ENCODE data around the gene CPEB3.
"Not testable (repeated sequence)": the region's sequence is repeated elsewhere in the genome, so short reads cannot be mapped to it uniquely, and the experiment has no call there.

CPEB3 gene

DNA sequence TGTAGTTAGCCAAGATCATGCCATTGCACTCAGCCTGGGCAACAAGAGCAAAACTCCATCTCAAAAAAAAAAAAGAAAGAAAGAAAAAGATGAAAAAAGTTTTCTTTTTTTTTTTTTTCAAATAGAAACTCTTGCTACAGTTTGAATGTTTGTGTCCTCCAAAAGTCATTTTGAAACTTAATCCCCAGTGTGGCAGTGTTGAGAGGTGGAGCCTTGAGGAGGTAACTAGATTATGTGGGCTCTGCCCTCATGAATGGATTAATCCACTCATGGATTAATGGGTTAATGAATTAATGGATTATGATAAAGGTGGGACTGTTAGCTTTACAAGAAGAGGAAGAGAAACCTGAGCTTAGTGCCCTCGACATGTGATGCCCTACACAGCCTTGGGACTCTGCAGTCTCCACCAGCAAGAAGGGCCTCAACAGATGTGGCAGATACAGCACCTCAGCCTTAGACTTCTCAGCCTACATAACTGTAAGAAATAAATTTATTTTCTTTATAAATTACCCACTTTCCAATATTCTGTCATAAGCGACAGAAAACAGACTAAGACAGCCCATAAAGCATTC is 25.1 kb downstream of the CPEB3 start:
- DNase-seq: no peak

DNA sequence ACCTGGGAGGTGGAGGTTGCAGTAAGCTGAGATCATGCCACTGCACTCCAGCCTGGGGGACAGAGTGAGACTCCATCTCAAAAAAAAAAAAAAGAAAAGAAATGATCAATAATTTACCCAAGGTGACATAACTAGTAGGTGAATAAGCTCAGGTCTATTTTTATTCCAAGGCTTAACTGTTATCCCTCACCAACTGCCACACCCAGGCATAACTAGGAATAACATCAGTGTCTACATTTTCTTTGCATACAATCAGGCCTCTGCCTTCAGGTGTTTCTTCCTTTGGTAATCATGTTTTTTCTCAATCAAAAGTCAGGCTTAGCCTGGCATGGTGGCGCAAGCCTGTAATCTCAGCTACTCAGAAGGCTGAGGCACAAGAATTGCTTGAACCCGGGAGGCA is 26.6 kb downstream of the CPEB3 start:
- no peak for DNase-seq

DNA sequence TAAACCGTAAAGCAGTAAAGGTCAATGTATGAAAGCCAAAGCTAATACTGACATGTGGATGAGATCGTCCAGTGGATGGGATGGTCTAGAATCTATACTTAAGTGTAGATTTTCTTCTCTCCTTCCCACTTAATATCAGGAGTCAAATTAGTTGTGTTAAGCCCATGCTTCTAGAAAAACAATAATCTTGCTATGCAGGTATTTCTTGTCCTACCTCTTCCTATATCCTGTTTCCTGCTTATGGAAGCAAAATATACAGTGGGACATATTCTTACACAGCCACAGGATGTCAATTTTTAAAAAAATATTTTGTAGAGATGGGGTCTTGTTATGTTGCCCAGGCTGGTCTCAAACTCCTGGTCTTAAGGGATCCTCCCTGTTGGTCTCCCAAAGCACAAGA is 27.5 kb downstream of the CPEB3 start:
- no peak for DNase-seq

DNA sequence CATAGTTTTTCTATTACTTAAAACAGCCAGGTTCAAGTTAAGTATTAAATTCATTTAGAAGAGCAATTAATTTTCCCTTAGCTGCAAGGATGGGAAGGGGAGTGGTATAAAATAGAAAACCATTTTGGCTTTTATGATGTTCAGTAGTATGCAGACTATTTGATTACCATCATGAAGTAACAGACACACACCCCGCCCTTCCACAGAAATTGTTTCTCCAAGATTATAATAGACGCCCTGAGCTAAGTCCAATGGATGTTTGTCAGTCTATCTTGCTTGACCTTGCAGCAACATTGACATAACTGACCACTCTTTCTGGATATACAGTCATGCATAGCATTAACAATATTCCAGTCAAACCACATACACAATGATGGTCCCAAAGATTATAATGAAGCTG is 42.3 kb downstream of the CPEB3 start:
- DNase-seq: no peak

DNA sequence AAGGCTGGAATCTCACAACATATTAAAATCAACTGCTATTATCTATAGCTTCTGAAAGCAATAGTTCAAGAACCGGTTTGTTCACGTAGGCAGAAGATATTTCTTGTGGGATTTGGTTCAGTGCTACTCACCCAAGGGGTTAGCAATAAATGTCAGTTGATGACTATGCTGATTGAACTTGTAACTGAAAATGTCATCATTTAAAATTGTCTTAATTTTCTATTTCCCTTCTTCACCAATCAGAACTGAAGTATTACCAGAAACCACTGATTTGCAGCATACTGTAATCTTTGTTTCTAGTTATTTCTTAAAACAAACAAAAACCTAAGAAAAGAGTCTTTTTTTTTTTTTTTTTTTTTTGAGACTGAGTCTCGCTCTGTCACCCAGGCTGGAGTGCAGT is 46.1 kb downstream of the CPEB3 start:
- no peak for DNase-seq

DNA sequence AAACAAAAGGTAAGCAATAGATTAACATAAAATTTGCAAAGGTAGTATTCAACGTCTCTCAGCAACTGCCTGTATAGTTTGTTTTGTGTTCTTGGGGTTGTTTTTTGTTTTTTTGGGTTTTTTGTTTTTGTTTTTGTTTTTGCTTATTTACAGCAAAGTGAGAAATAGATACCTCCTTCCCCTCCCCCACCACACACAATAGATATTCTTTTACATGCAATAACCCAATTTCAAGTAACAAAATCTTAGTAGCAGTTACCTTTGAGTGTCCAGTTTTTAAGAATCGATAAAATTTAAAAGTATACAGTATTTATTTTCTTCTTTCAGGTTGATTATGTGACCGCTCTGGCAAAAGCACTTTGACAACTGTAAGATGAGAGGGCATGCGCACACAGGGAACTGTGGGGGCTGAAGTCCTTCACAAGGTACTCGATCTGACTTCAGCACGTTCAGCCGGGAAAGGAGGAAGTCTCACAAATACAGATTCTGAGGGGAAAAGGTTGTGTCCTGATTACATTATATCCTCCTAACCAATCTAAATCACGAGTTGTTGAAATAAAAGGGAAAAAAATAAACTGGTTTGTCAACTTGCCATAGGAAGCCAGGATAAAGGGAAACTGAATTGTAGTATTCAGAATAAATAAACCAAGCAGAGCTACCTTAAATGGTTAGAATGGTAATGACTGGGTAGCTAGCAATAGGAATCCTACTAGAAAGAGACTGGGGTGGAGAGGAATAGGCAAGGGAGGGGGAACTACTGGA is 47.8 kb downstream of the CPEB3 start:
- DNase-seq: peak; percentile 83

DNA sequence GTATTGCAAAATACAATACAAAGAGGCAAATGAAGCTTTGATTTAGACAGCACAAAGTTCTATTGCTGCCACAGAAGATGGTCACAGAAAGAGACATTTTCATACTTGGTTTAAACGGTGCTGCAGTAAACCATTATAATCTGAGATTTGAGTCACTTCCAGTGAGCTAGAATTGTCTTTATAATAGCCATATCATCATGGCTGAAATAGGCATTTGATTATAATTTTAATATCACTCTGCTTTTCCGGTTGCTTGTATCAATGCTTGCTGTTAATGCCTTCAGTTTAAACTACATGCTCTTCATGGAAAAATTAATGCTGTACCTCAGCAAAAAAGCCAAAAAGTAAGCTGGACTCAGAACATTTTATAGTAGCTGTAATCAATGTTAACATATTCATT is 48.5 kb downstream of the CPEB3 start:
- no peak for DNase-seq

DNA sequence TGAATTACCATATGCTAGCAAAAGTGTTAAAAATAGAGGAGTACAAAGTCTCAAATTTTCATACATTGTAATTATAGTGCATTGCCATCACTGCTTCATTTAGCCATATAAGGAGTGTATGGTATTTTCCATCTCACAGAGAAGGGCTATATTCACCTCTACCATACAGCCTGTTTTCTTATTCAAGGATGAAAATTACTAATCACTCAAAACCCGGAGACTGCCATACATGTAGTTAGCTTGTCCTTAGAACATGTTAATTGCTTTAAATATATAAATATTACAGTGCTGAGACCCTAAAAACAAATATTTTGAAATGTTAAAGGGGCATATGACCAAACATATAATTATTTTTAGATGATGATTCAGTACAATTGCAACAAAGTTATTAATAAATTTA is 49.4 kb downstream of the CPEB3 start:
- DNase-seq: no peak

DNA sequence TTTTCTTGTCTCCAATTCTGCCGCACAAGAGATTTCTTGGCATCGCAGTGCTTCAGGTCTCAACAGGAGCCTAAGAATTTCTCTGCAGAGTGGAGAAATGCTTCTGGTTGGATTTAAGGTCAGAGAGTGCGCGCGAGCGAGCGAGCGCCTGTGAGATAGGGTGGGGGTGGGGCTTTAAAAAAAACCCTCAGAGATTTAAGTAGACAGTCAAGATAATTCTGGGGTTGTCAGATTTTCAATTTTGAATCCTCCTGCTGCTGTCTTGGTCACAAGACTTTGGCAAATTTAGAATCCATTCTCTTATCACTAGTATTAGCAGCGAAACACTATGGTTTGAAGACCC is 49.7 kb downstream of the CPEB3 start:
- DNase-seq: no peak

DNA sequence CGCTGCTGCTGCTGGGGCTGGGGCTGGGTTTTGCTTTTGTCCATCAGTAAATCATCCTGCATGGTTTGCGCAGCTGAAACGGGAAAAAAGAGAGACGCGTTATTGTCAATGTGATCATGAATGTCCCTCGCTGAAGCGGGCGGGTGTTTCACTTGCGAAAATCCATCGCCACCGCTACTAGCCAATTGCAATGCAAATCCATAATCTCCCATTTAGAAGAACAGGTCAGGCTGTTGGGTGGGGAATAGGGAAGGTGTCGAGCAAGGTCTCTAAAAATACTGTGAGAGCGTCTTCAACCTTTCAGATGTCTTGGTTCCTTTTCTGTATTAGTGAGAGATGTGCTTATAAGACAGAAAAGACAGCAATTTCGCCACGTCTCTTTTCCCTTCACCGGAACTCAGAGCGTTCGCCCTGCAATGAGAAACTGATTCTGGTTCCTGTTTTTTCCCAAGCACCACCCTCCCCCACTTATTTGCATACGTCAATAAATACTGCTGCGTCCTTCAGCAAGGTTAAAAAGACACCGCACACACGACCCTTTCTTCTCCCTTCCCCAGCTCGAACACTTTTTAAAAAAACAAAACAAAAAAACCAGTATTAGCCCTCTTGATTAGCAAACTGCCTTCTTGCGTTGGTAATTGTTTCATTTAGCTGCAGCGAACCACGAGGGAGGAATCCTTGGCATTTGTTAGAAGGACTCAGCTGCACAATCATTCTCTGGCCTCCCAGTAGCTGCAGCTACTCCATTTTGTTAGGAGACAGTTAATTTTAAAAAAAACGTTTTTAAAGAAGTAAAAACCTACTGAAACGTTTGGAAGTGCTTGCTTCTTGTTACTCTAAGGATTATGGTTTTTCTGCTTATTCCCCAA is 50.4 kb downstream of the CPEB3 start:
- DNase-seq: peak; percentile 67

DNA sequence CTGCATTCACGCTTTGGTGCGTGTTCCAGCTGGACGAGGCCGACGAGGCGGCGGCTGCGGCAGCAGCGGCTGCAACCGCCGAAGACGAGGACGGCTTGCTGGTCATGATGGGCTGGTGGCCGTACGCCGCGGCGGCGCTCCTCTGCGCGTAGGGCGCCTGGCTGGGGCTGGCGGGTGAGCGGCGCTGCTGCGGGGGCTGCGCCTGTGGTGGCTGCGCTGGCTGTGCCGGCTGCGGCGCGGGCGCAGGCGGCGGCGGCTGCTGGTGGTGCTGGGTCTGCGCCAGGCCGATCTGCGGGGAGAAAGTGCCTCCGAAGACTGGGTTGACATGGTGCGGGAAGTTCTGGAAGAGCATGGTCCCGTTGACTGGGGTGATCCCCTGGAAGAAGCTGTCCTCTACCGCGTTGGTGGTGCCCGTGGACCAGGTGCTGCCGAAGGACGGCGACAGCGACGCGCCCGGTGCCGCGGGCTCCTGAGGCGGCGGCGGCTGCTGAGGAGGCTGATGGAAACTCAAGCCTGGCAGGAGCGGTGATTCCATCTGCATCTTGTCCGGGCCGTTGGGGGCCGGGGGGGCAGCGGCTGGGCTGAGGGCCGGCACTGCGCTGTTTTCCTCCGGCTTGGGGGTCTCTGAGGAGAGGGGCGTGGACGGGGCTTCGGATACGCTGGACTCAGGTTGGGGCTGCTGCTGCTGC is 51.1 kb downstream of the CPEB3 start:
- no peak for DNase-seq

DNA sequence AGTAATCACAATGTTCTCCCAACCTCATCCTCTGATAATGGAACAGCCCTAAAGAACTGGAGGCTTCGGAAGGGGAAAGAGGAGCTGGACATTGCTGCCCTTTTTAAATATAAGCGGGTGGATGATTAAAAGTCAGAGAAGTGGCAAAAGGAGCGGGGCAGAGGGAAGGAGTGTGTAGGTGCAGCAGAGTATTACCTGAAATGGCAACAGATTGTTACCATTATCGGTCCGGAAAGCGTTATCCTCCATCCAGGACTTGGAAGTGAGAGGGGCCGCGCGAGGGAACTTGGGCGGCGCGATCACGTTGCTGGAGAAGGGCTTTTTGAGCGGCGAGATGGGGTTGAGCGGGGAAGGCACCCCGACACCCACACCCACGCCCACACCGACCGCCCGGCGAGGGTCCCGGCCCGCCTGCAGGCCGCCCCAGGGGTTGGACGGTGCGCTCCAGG is 51.7 kb downstream of the CPEB3 start:
- DNase-seq: no peak

DNA sequence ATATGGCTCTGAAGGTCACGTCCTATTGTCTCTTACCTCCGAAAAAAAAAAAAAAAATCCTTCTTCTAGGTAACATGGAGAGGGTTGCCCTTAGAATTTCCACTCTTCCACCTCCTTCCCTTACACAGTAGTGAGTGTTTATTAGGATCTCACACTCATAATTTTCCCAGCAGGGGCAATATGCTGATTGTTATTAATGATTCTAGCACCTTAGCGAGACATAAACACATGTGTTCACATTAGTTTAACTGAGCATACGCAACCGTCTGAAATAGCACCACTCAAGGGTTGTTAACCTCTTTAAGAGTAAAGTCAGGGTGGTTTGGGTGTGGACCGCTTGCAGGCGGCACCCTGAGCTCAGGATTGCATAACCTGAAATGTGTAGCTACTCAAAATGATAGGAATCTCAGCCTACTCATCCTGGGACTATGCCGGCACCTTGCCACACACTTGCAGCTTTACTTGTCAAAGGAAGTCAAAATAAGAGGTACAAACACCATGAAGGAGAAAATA is 52.2 kb downstream of the CPEB3 start:
- DNase-seq: no peak

DNA sequence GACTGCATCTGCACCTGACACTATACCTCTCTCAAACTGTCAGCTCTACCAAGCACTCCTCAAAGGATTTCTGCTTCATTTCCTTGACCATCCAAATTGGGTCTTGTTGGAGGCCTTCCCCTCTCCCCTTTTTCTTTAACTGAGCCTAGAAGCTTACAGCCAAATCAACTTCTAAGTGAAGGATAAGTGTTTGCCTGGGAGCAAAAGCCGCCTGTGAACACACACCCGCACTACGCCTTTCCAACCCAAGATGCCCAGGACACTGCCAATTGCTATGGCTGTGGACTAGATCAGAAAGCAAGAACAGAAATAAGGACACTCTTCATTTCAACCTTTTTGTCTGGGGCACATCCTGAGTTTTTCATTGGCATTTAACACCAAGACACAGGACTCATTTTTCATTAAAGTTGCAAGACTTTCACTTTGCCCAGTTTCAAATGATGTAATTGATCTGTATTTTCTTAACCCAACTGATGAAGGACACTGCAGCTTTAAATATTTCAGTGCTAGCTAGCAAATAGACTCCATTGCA is 52.8 kb downstream of the CPEB3 start:
- DNase-seq: no peak

DNA sequence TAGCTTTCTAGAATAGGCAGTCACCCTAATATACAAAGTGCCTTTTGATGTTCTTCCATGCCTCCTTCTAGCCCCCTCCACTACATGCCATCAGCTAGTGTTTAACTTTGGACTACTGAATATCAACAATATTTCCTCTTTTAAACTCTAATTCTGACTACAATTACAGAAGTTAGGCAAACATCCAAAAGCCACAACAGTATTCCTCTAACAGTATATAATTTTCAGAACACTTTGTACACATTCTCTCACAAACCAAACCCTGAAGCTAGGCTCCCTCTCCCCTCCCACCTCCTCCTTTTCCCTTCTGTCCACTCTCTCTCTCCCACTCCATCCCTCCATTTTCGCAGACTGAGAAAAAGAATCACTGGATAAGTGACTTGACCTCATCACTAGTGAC is 59.7 kb downstream of the CPEB3 start:
- DNase-seq: no peak

DNA sequence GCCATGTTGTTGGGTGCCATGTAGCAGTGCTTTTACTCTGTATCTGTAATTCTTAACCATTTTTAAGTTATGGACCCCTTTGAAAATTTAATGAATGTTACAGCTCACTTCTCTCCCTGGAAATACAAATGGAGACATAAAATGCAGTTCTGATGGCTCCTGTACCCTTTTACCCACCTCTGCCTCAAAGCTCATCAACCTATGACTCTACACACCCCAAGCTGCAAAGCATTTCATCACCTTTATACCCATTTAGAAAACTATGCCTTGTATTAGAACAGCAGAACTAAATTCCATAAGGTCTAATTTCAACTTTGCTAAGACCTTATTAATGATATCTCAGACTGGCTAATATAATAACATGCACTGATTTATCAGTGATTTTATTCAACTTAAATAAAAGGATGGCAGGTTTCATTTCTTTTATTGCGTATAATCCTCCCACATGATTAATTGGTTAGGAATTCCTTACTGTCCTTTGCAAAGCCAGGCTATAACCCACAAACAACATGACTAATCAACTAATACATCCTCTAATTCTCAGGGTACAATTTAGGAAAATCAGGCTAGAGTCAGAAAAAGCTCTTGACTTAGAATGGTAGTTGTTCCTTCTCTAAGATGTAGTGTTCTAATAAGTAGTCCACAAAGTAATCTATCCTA is 68.1 kb downstream of the CPEB3 start:
- no peak for DNase-seq

DNA sequence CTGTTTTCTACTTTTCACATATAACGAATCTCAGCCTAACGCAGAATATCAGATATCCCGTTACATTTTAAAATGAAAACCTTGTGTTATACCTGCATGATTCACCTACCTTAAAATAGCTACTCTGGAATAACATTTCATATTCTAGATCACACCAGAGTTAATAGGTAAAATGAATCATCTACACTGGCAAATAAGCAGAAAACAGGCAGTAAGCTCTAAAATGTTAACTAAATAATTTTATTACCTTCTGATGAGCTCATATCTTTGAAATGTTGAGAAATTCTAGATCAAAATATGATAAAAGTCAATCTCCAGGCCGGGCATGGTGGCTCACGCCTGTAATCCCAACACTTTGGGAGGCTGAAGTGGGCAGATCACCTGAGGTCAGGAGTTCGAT is 71.3 kb downstream of the CPEB3 start:
- no peak for DNase-seq

DNA sequence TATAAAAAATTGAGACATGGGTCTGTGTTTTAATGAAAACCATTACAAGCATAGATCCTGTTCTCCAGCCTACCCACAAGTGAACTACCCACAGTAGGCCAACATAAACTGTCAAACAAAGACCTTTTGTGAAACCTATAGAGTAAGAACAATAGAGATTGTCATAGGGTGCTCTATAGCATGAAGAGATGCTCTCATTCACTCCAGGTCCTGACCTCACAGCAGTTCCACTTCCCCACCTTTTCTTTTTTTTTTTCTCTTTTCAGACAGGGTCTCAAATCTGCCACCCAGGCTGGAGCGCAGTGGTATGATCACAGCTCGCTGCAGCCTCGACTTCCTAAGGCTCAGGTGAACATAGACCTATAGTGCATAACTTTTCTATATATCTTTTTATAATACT is 72.3 kb downstream of the CPEB3 start:
- DNase-seq: no peak

DNA sequence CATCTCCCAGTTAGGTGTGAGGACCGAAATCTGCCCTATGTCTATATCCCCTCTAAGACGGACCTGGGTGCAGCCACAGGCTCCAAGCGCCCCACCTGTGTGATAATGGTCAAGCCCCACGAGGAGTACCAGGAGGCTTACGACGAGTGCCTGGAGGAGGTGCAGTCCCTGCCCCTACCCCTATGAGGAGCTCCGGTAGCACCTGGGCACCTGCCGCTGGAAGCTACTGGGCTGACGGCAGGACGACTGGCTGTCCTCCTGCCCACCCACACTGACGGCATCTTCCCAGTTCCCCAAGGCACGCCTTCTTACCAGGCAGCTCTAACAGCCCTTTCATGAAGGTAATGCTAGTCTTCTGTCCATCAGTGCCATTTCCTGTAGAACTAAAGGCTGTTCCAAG is 74.3 kb downstream of the CPEB3 start:
- not testable (repeated sequence) for DNase-seq

DNA sequence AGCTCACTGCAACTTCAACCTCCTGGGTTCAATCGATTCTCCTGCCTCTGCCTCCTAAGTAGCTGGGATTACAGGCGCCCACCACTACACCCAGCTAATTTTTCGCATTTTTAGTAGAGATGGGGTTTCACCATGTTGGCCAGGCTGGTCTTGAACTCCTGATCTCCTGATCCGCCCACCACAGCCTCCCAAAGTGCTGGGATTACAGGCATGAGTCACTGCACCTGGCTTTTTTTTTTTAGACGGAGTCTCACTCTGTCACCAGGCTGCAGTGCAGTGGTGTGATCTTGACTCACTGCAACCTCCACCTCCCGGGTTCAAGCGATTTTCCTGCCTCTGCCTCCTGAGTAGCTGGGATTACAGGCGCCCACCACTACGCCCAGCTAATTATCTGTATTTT is 75.7 kb downstream of the CPEB3 start:
- not testable (repeated sequence) for DNase-seq

DNA sequence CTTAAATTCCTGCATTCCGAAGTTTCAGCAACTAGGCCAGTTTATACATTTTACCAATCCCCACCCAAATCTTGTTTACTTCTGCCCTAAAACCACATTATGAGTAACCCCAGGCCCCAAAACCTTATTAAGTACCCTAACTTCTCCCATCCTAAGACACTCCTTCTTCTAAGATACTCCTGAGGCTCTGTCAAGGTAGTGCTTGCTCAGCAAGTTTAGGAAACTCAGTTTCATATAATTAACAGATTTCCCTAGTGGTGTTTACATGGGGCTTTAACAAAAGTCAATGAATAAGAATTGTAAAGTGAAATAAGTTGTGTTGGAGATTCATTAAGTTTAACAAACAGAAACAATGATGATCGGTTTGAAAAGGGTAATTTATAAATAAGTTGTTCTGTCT is 77.8 kb downstream of the CPEB3 start:
- DNase-seq: no peak

DNA sequence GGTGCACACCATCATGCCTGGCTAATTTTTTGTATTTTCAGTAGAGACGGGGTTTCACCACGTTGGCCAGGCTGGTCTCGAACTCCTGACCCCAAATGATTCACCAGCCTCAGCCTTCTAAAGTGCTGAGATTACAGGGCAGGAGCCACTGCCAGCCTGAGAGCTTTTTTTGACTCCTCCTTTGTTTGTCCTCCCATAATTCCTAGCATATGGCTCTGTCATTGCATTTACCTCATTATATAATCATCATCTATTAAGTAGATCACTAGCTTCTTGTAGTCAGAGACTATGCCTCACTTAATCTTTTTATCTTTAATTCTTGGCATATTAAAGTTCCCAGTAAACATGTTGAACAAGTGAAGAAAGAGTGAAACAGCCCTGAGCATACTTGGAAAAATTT is 82.1 kb downstream of the CPEB3 start:
- DNase-seq: no peak
